HCT116 (cell line): Measurements from ENCODE around the gene OXCT2. TPM values are rescaled to one million over a fixed set of nuclear protein-coding genes. Genes with fewer than 3 reads are reported as not detected.

ENCODE experiments used
- ATAC-seq: fragments of 200-7000 bp; cut with Tn5 transposase; 2 replicates; pipeline ENCODE4 v1.9.1; 2020; ENCODE audit warnings: mild to moderate bottlenecking, moderate library complexity
- BruUV-seq: library from RNA; stranded (reverse); fragments of 400-500 nt; replicated peaks from 2 replicates; lab custom pipeline; 2021; lab: Mats Ljungman, UMichigan
- CTCF ChIA-PET: fragments of 300-600 bp; sonication (Branson Sonifier 250); formaldehyde crosslinking; loops from one replicate; lab custom pipeline; 2021; ENCODE audit warnings: antibody characterized with exemption; lab: Charles Lee
- POLR2A ChIA-PET: fragments of 300-600, 350-600 bp; sonication (Branson Sonifier 250); formaldehyde crosslinking; loops from one replicate; lab custom pipeline; 2021; ENCODE audit warnings: antibody characterized with exemption; lab: Charles Lee
- RAD21 ChIA-PET, 2 experiments: fragments of 300-600 bp; sonication (Branson Sonifier 250); formaldehyde crosslinking; loops; one replicate each; lab custom pipeline; 2023; ENCODE audit warnings: low total read pairs in 2 of 2; ENCODE audit not compliant: uncharacterized antibody in 2 of 2, unreplicated experiment in 2 of 2, low non-redundant PET in 1 of 2; lab: Charles Lee
- DNase-seq: peaks from one replicate; pipeline ENCODE4 v3.0.0-alpha.2; 2010; ENCODE audit warnings: low read depth, low spot score
- H2AFZ ChIP-seq: fragments of 200-600 bp; shearing (Covaris generic), sonication (generic); 2 replicates; pipeline ENCODE4 v1.6.1; 2017; ENCODE audit warnings: low read depth, mixed run types, mixed read lengths, antibody characterized with exemption, low read length; ENCODE audit not compliant: poor library complexity, severe bottlenecking
- H3K27ac ChIP-seq: 2 replicates; pipeline ENCODE4 v1.5.1; 2012; ENCODE audit warnings: low read depth, low read length
- H3K27me3 ChIP-seq: fragments of 200-600 bp; sonication (generic); 2 replicates; pipeline ENCODE4 v1.6.1; 2016; ENCODE audit warnings: mixed run types, low read length, mixed read lengths; ENCODE audit not compliant: insufficient read depth
- H3K36me3 ChIP-seq, 2 experiments: fragments of 200-500 bp in 1 of 2; fragments of 200-600 bp in 1 of 2; sonication (Bioruptor generic) in 1 of 2; sonication (generic) in 1 of 2; 2 replicates each; pipeline versions ENCODE4 v1.5.1 to v1.6.1; 2014 to 2016; ENCODE audit warnings: low read length in 2 of 2, inconsistent platforms in 1 of 2, mixed read lengths in 1 of 2, mixed run types in 1 of 2; ENCODE audit not compliant: insufficient read depth in 2 of 2, control insufficient read depth in 1 of 2
- H3K4me1 ChIP-seq, 2 experiments: fragments of 200-600 bp in 1 of 2; sonication (generic) in 1 of 2; 2 replicates each; pipeline versions ENCODE4 v1.5.1 to v1.6.1; 2012 to 2017; ENCODE audit warnings: low read length in 2 of 2, inconsistent platforms in 1 of 2, mild to moderate bottlenecking in 1 of 2, mixed read lengths in 1 of 2, mixed run types in 1 of 2, moderate library complexity in 1 of 2; ENCODE audit not compliant: insufficient read depth in 2 of 2, control insufficient read depth in 1 of 2
- H3K4me2 ChIP-seq: fragments of 200-600 bp; sonication (generic); 2 replicates; pipeline ENCODE4 v1.6.1; 2017; ENCODE audit warnings: mixed run types, low read length, mixed read lengths
- H3K4me3 ChIP-seq, 2 experiments: fragments of 200-600 bp in 1 of 2; sonication (generic) in 1 of 2; replicated peaks in 1 of 2; 2 replicates each; pipeline ENCODE4 v1.5.1; 2011 to 2016; ENCODE audit warnings: low read length in 2 of 2, control low read depth in 1 of 2, low read depth in 1 of 2, mild to moderate bottlenecking in 1 of 2, mixed read lengths in 1 of 2, mixed run types in 1 of 2
- H3K79me2 ChIP-seq: fragments of 200-600 bp; sonication (generic); 2 replicates; pipeline ENCODE4 v1.6.1; 2017; ENCODE audit warnings: mild to moderate bottlenecking, mixed run types, low read length, moderate library complexity, mixed read lengths; ENCODE audit not compliant: insufficient read depth
- H3K9ac ChIP-seq: fragments of 200-600 bp; sonication (generic); 2 replicates; pipeline ENCODE4 v1.6.1; 2016; ENCODE audit warnings: low read length, mixed read lengths
- H3K9me2 ChIP-seq: fragments of 200-600 bp; sonication (generic), shearing (Covaris generic); 2 replicates; pipeline ENCODE4 v1.6.1; 2017; ENCODE audit warnings: mixed run types, mild to moderate bottlenecking, moderate library complexity; ENCODE audit not compliant: insufficient read depth
- H3K9me3 ChIP-seq, 2 experiments: fragments of 200-500 bp in 1 of 2; fragments of 200-600 bp in 1 of 2; sonication (Bioruptor generic) in 1 of 2; sonication (generic) in 1 of 2; 2 replicates each; pipeline ENCODE4 v1.6.1; 2014 to 2017; ENCODE audit warnings: low read length in 2 of 2, mixed read lengths in 2 of 2, inconsistent platforms in 1 of 2, low read depth in 1 of 2, mild to moderate bottlenecking in 1 of 2, mixed run types in 1 of 2, moderate library complexity in 1 of 2; ENCODE audit not compliant: control insufficient read depth in 1 of 2, insufficient read depth in 1 of 2
- H4K20me1 ChIP-seq: fragments of 200-600 bp; sonication (generic), shearing (Covaris generic); 2 replicates; pipeline ENCODE4 v1.6.1; 2017; ENCODE audit warnings: mixed run types, mild to moderate bottlenecking, moderate library complexity; ENCODE audit not compliant: insufficient read depth
- ATF3 ChIP-seq: IDR thresholded peaks from 2 replicates; pipeline ENCODE4 v1.6.1; 2012
- CBX3 ChIP-seq: IDR thresholded peaks from 2 replicates; pipeline ENCODE4 v1.6.1; 2012; ENCODE audit warnings: low read depth
- CEBPB ChIP-seq: IDR thresholded peaks from 2 replicates; pipeline ENCODE4 v1.6.1; 2012; ENCODE audit warnings: low read depth
- EGR1 ChIP-seq: IDR thresholded peaks from 2 replicates; pipeline ENCODE4 v1.6.1; 2012; ENCODE audit warnings: low read depth
- ELF1 ChIP-seq: IDR thresholded peaks from 2 replicates; pipeline ENCODE4 v1.6.1; 2012; ENCODE audit warnings: low read depth, borderline replicate concordance
- EZH2 ChIP-seq: fragments of 200-600 bp; sonication (generic); IDR thresholded peaks from 2 replicates; pipeline ENCODE4 v1.6.1; 2017; ENCODE audit warnings: antibody characterized with exemption, mixed run types
- EZH2phosphoT487 ChIP-seq: fragments of 200-600 bp; IDR thresholded peaks from 2 replicates; pipeline ENCODE4 v1.6.1; 2018; ENCODE audit warnings: antibody characterized with exemption, borderline replicate concordance
- FOSL1 ChIP-seq: IDR thresholded peaks from 2 replicates; pipeline ENCODE4 v1.6.1; 2012; ENCODE audit warnings: low read depth
- JUND ChIP-seq: IDR thresholded peaks from 2 replicates; pipeline ENCODE4 v1.6.1; 2012
- MAX ChIP-seq: IDR thresholded peaks from 2 replicates; pipeline ENCODE4 v1.6.1; 2012
- POLR2A ChIP-seq: IDR thresholded peaks from 2 replicates; pipeline ENCODE4 v1.7.0; 2011; ENCODE audit warnings: borderline replicate concordance; ENCODE audit not compliant: insufficient read depth, insufficient read length; ENCODE audit errors: extremely low read depth
- POLR2AphosphoS5 ChIP-seq: IDR thresholded peaks from 2 replicates; pipeline ENCODE4 v1.6.1; 2011; ENCODE audit warnings: mild to moderate bottlenecking, low read depth, low read length, moderate library complexity
- RAD21 ChIP-seq: IDR thresholded peaks from 2 replicates; pipeline ENCODE4 v1.6.1; 2012; ENCODE audit warnings: low read depth, mild to moderate bottlenecking
- REST ChIP-seq: IDR thresholded peaks from 2 replicates; pipeline ENCODE4 v1.6.1; 2012; ENCODE audit warnings: low read depth
- SIN3A ChIP-seq: IDR thresholded peaks from 2 replicates; pipeline ENCODE4 v1.6.1; 2012; ENCODE audit warnings: low read depth
- SP1 ChIP-seq: IDR thresholded peaks from 2 replicates; pipeline ENCODE4 v1.6.1; 2012; ENCODE audit warnings: low read depth
- SRF ChIP-seq: IDR thresholded peaks from 2 replicates; pipeline ENCODE4 v1.6.1; 2012; ENCODE audit warnings: low read depth
- TCF7L2 ChIP-seq: IDR thresholded peaks from 2 replicates; pipeline ENCODE4 v1.7.0; 2011; ENCODE audit warnings: borderline replicate concordance, inconsistent platforms; ENCODE audit not compliant: insufficient read depth, insufficient read length; ENCODE audit errors: extremely low read depth
- YY1 ChIP-seq: IDR thresholded peaks from 2 replicates; pipeline ENCODE4 v1.6.1; 2011; ENCODE audit warnings: low read length, low read depth, moderate library complexity, mild to moderate bottlenecking; ENCODE audit not compliant: insufficient replicate concordance; ENCODE audit errors: extremely low read depth
- ZBTB33 ChIP-seq: IDR thresholded peaks from 2 replicates; pipeline ENCODE4 v1.6.1; 2011; ENCODE audit warnings: mild to moderate bottlenecking, low read length, moderate library complexity; ENCODE audit not compliant: insufficient replicate concordance; ENCODE audit errors: extremely low read depth
- ZFX ChIP-seq: fragments of 450-650 bp; IDR thresholded peaks from 2 replicates; pipeline ENCODE4 v1.6.1; 2017
- ZNF274 ChIP-seq: fragments of 200-500 bp; sonication (Bioruptor generic); IDR thresholded peaks from 2 replicates; pipeline ENCODE4 v1.6.1; 2014; ENCODE audit warnings: mild to moderate bottlenecking, low read depth, low read length, inconsistent platforms
- intact Hi-C: fragments of 100-400 bp; cut with micrococcal nuclease; formaldehyde crosslinking; loops from 2 replicates; pipeline ENCODE4 v1.10.0; 2022
- total RNA-seq: library from RNA; stranded (reverse); gene quantifications from one replicate; pipeline ENCODE4 v1.2.1, GENCODE V29; 2021; ENCODE audit not compliant: unreplicated experiment

The OXCT2 gene
- total RNA-seq, 1 experiment from 2014 or later, result 3.7 TPM

- ChIA-PET RAD21 (interaction anchor here in 1 of 2 experiments (0.7 kb wide), 1 partner anchor 177 kb away, joined by 3 read pairs; no protein-coding TSS in a partner anchor), CTCF (interaction anchor here (0.8 to 3.4 kb wide), 2 partner anchors 80 to 132 kb away, joined by 4 to 11 read pairs; no protein-coding TSS in a partner anchor), POLR2A (interaction anchor here (0.9 to 1.7 kb wide), 3 partner anchors 10 to 132 kb away, joined by 3 to 4 read pairs (median 4); partner anchors contain the start of gene HEYL)
- H3K27me3 ChIP-seq, result no peaks in the 10 kb centered on the region
- peak within 1 kb of the TSS; percentile 87 for H3K4me2 ChIP-seq
- H3K9me3 ChIP-seq, result no peaks in the 10 kb centered on the region
- H3K4me3 ChIP-seq, result peak within 1 kb of the TSS; percentile 95 to 98
- no peaks in the 10 kb centered on the region for H3K9me2 ChIP-seq
- DNase-seq (peak; percentile 91), ATAC-seq (peak; percentile 99)
- peaks cover 7 to 18% of the 10 kb centered on the region in 2 experiments; a peak in 3 of 4 replicates for H3K4me1 ChIP-seq
- peak within 1 kb of the TSS; percentile 53 for H3K27ac ChIP-seq
- H3K36me3 ChIP-seq, result peaks cover 21 to 29% of the 10 kb centered on the region in 2 experiments
- H3K9ac ChIP-seq, result peak within 1 kb of the TSS; percentile 96
- H2AFZ ChIP-seq, result peak within 1 kb of the TSS; percentile 75
- intact Hi-C loops, result no loop called here
- no peaks in the 10 kb centered on the region for H4K20me1 ChIP-seq
- peaks cover 34% of the 10 kb centered on the region for H3K79me2 ChIP-seq
- BruUV-seq, result no TSS peak
- TF ChIP-seq EGR1 (0 out of 2 replicates have a peak, but pooled peaks have one; percentile 21), ZBTB33 (peak; percentile 53), YY1 (peak; percentile 95), SP1 (peak; percentile 43; the same call in 1 of the 2 replicates), CBX3 (peak; percentile 89), RAD21 (no peak), SRF (no peak), SIN3A (no peak), CEBPB (no peak), FOSL1 (no peak), EZH2phosphoT487 (no peak), TCF7L2 (no peak), EZH2 (no peak), ELF1 (no peak), MAX (peak; percentile 97), REST (no peak), POLR2AphosphoS5 (peak; percentile 84), ZFX (no peak), ZNF274 (no peak), ATF3 (no peak), JUND (no peak), POLR2A (peak; percentile 64)
Observed at GRCh38 chr1:39738622-39739366, 32.4 kb downstream of the OXCT2 start, which contains the start of gene PPIE. Gene PPIE (plus strand): TSS chr1:39738882. CDS start chr1:39738901, 19 bp downstream.
